ENCODE results near the gene NFATC2IP. TPM values are rescaled to one million over a fixed set of nuclear protein-coding genes. Genes with fewer than 3 reads are reported as not detected.
A peak's percentile ranks its signal among the peaks of the same experiment; 100 is the strongest.

NFATC2IP gene
- total and polyA plus RNA-seq, 9 of the 15 experiments (the other 6 are each of a cell fraction or from before 2014, with no cell fraction given), result 15.6 to 106 (median 46.9) TPM

DNA sequence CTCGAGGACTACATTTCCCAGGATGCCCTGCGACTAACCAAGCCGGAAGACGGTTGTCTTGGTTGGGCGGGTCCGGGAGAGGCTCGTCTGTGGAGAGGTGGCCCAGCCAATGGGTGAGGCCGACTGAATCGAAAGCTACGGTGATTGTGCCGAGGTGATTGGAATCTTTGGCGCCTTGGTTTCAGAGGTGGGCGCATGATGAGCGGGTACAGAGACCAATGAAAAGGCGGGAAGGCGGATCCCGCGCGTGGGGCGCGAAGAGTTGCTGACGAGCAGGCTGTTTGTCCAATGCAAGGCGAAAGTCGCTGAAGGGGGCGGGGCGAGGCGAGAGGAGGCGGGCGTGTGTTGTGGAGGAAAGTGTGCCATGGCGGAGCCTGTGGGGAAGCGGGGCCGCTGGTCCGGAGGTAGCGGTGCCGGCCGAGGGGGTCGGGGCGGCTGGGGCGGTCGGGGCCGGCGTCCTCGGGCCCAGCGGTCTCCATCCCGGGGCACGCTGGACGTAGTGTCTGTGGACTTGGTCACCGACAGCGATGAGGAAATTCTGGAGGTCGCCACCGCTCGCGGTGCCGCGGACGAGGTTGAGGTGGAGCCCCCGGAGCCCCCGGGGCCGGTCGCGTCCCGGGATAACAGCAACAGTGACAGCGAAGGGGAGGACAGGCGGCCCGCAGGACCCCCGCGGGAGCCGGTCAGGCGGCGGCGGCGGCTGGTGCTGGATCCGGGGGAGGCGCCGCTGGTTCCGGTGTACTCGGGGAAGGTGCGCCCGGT lies at the start of gene NFATC2IP (continued):
- peak; percentile 54 for TF ChIP-seq C11orf30 (IDR thresholded peaks at IDR 0.05; ENCODE audit: low read depth)
- no peak for TF ChIP-seq ZBTB8A (IDR thresholded peaks at IDR 0.05; ENCODE audit: partially characterized antibody)
- peak; percentile 51 to 83 (median 67); a peak in 3 of 6 replicates for TF ChIP-seq ZBTB11 (CRISPR knock-in tag; IDR thresholded peaks at IDR 0.05)
- TF ChIP-seq MIER1 (IDR thresholded peaks at IDR 0.05; ENCODE audit: low read depth), result no peak
- TF ChIP-seq CEBPZ (IDR thresholded peaks at IDR 0.05; ENCODE audit: borderline replicate concordance, low read depth, low read length), result peak; percentile 97
- TF ChIP-seq ILF3 (IDR thresholded peaks at IDR 0.05; ENCODE audit: borderline replicate concordance), result no peak
- no peak for TF ChIP-seq ZBTB49 (CRISPR knock-in tag; IDR thresholded peaks at IDR 0.05; ENCODE audit: borderline replicate concordance)
- no peak for TF ChIP-seq IFI16 (CRISPR knock-in tag; IDR thresholded peaks at IDR 0.05)
- TF ChIP-seq, protein P1, sequence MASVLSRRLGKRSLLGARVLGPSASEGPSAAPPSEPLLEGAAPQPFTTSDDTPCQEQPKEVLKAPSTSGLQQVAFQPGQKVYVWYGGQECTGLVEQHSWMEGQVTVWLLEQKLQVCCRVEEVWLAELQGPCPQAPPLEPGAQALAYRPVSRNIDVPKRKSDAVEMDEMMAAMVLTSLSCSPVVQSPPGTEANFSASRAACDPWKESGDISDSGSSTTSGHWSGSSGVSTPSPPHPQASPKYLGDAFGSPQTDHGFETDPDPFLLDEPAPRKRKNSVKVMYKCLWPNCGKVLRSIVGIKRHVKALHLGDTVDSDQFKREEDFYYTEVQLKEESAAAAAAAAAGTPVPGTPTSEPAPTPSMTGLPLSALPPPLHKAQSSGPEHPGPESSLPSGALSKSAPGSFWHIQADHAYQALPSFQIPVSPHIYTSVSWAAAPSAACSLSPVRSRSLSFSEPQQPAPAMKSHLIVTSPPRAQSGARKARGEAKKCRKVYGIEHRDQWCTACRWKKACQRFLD (CRISPR knock-in tag; IDR thresholded peaks at IDR 0.05), result no peak
- TF ChIP-seq, protein P2, sequence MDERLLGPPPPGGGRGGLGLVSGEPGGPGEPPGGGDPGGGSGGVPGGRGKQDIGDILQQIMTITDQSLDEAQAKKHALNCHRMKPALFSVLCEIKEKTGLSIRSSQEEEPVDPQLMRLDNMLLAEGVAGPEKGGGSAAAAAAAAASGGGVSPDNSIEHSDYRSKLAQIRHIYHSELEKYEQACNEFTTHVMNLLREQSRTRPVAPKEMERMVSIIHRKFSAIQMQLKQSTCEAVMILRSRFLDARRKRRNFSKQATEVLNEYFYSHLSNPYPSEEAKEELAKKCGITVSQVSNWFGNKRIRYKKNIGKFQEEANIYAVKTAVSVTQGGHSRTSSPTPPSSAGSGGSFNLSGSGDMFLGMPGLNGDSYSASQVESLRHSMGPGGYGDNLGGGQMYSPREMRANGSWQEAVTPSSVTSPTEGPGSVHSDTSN (CRISPR knock-in tag; IDR thresholded peaks at IDR 0.05; ENCODE audit: low read depth), result peak; percentile 92
- TF ChIP-seq, protein P2 (tag; conservative IDR thresholded peaks at IDR 0.05; ENCODE audit: low read depth), result peak; percentile 100
- TF ChIP-seq CAMTA2 (CRISPR knock-in tag; conservative IDR thresholded peaks at IDR 0.05), result no peak

Measured in K562 (cell line).